NB4 (cell line): Measurements from ENCODE around the gene RUFY4.
"Not testable (repeated sequence)": the region's sequence is repeated elsewhere in the genome, so short reads cannot be mapped to it uniquely, and the experiment has no call there.

Source experiments
- DNase-seq: peaks from one replicate; pipeline ENCODE4 v3.0.0; 2010; ENCODE audit warnings: low read depth
- H3K4me3 ChIP-seq: one replicate; pipeline ENCODE4 v1.5.1; 2011; ENCODE audit warnings: mild to moderate bottlenecking, low read depth, low read length, moderate library complexity
- CTCF ChIP-seq: IDR thresholded peaks from one replicate; pipeline ENCODE4 v1.5.1; 2012; ENCODE audit warnings: low read depth, low read length
- MAX ChIP-seq: IDR thresholded peaks from 2 replicates; pipeline ENCODE4 v1.6.1; 2011; ENCODE audit warnings: low read depth, low read length
- MYC ChIP-seq: IDR thresholded peaks from 2 replicates; pipeline ENCODE4 v1.6.1; 2011; ENCODE audit warnings: low read depth, low read length
- POLR2A ChIP-seq: IDR thresholded peaks from 2 replicates; pipeline ENCODE4 v1.6.1; 2011; ENCODE audit warnings: mild to moderate bottlenecking; ENCODE audit not compliant: insufficient read length; ENCODE audit errors: extremely low read depth

Gene RUFY4

GRCh38 chr2:218068721-218069334, at the start of gene RUFY4:
RUFY4 (plus strand) TSS chr2:218069253; CDS start chr2:218070606, 1,353 bp downstream.
- peak; percentile 75 for DNase-seq
- H3K4me3 ChIP-seq = not testable (repeated sequence)
- peak; percentile 72 for TF ChIP-seq CTCF

GRCh38 chr2:218019411-218020060, 49.5 kb upstream of the RUFY4 start:
- TF ChIP-seq MYC (0 out of 2 replicates have a peak, but pooled peaks have one; percentile 21), CTCF (no peak), MAX (no peak)
- H3K4me3 ChIP-seq = no peak overlapping the region
- DNase-seq = peak; percentile 93

- DNase-seq = no peak
- no peak overlapping the region for H3K4me3 ChIP-seq
- no peak for TF ChIP-seq POLR2A
These were observed 48.8 kb upstream of the RUFY4 start for GRCh38 chr2:218020281-218020680.

GRCh38 chr2:218020966-218021535, 48.0 kb upstream of the RUFY4 start:
- DNase-seq = peak; percentile 42
- TF ChIP-seq POLR2A (no peak), MYC (no peak), MAX (no peak), CTCF (no peak)
- H3K4me3 ChIP-seq = no peak overlapping the region

- no peak overlapping the region for H3K4me3 ChIP-seq
- peak; percentile 23 for DNase-seq
- no peak for TF ChIP-seq MYC
These were observed 47.4 kb upstream of the RUFY4 start for GRCh38 chr2:218021536-218022071.

- DNase-seq = no peak
- TF ChIP-seq CTCF (no peak), POLR2A (no peak), MYC (no peak), MAX (no peak)
- no peak overlapping the region for H3K4me3 ChIP-seq
These were observed 46.8 kb upstream of the RUFY4 start for GRCh38 chr2:218022131-218022850.
